Endothelial cell of umbilical vein (primary cell): ENCODE measurements around the gene TTC27. TPM values are rescaled to one million over a fixed set of nuclear protein-coding genes. Genes with fewer than 3 reads are reported as not detected.
"Not testable (repeated sequence)": the region's sequence is repeated elsewhere in the genome, so short reads cannot be mapped to it uniquely, and the experiment has no call there.

ENCODE experiments used
- BruUV-seq: library from RNA; stranded (reverse); fragments of 400-500 nt; replicated peaks from 2 replicates; lab custom pipeline; 2021; lab: Mats Ljungman, UMichigan
- CTCF ChIA-PET: fragments of 300-600, 350-600 bp; sonication (Branson Sonifier 250); formaldehyde crosslinking; loops from one replicate; lab custom pipeline; 2021; ENCODE audit warnings: antibody characterized with exemption, inconsistent platforms; lab: Charles Lee
- POLR2A ChIA-PET: fragments of 300-600, 350-600 bp; sonication (Branson Sonifier 250); formaldehyde crosslinking; loops from one replicate; lab custom pipeline; 2021; ENCODE audit warnings: antibody characterized with exemption, inconsistent platforms; lab: Charles Lee
- DNase-seq: peaks from one replicate; pipeline ENCODE4 v3.0.0-alpha.2; 2011; ENCODE audit warnings: low read depth, low spot score
- FAIRE-seq: peaks from 2 replicates; lab custom pipeline; 2011; peaks lifted over from hg19 to GRCh38; lab: Jason Lieb, UNC
- H2AFZ ChIP-seq: 2 replicates; pipeline ENCODE4 v1.6.0; 2012; ENCODE audit warnings: low read depth, low read length, control low read depth, inconsistent platforms
- H3K27ac ChIP-seq: 2 replicates; pipeline ENCODE4 v1.5.1; 2011; ENCODE audit warnings: low read depth, mild to moderate bottlenecking, control low read depth, low read length, moderate library complexity; ENCODE audit not compliant: insufficient read depth
- H3K27me3 ChIP-seq, 2 experiments: 2 replicates each; pipeline versions ENCODE4 v1.6.0 to v1.6.1; 2011; ENCODE audit warnings: low read length in 2 of 2, mixed read lengths in 1 of 2; ENCODE audit not compliant: control insufficient read depth in 2 of 2, insufficient read depth in 2 of 2
- H3K36me3 ChIP-seq, 2 experiments: 2 replicates in 1 of 2; 3 replicates in 1 of 2; pipeline ENCODE4 v1.5.1; 2011; ENCODE audit warnings: low read length in 2 of 2, mild to moderate bottlenecking in 1 of 2, moderate library complexity in 1 of 2; ENCODE audit not compliant: control insufficient read depth in 2 of 2, insufficient read depth in 2 of 2; ENCODE audit errors: extremely low read depth in 1 of 2
- H3K4me1 ChIP-seq: 3 replicates; pipeline ENCODE4 v1.5.1; 2011; ENCODE audit warnings: mild to moderate bottlenecking, low read length; ENCODE audit not compliant: control insufficient read depth, insufficient read depth; ENCODE audit errors: extremely low read depth
- H3K4me2 ChIP-seq: 2 replicates; pipeline ENCODE4 v1.6.1; 2011; ENCODE audit warnings: low read length, control low read depth, mixed read lengths; ENCODE audit not compliant: insufficient read depth
- H3K4me3 ChIP-seq, 3 experiments: fragments of 200-600 bp in 1 of 3; sonication (generic), shearing (Covaris generic) in 1 of 3; replicated peaks in 1 of 3; 2 replicates each; pipeline ENCODE4 v1.5.1; 2011 to 2016; ENCODE audit warnings: control low read depth in 3 of 3, low read length in 3 of 3, mild to moderate bottlenecking in 2 of 3, inconsistent platforms in 1 of 3, low read depth in 1 of 3, moderate library complexity in 1 of 3; ENCODE audit not compliant: insufficient read depth in 1 of 3
- H3K79me2 ChIP-seq: 2 replicates; pipeline ENCODE4 v1.6.0; 2012; ENCODE audit warnings: low read length, inconsistent platforms; ENCODE audit not compliant: control insufficient read depth, insufficient read depth
- H3K9ac ChIP-seq: replicated peaks from 2 replicates; pipeline ENCODE3; 2011; ENCODE audit warnings: low read length, control low read depth; ENCODE audit not compliant: insufficient read depth; ENCODE audit errors: extremely low read depth
- H3K9me1 ChIP-seq: replicated peaks from 3 replicates; pipeline ENCODE4 v1.6.0; 2011; ENCODE audit warnings: mild to moderate bottlenecking, low read length; ENCODE audit not compliant: control insufficient read depth, insufficient read depth; ENCODE audit errors: extremely low read depth
- H3K9me3 ChIP-seq: replicated peaks from 2 replicates; pipeline ENCODE4 v1.5.1; 2012; ENCODE audit warnings: low read length, inconsistent platforms; ENCODE audit not compliant: control insufficient read depth, insufficient read depth
- H4K20me1 ChIP-seq: replicated peaks from 2 replicates; pipeline ENCODE3; 2011; ENCODE audit warnings: mild to moderate bottlenecking, low read length; ENCODE audit not compliant: control insufficient read depth, insufficient read depth; ENCODE audit errors: extremely low read depth
- EZH2 ChIP-seq: IDR thresholded peaks from 2 replicates; pipeline ENCODE4 v1.6.1; 2012; ENCODE audit warnings: borderline replicate concordance, low read depth, mild to moderate bottlenecking, moderate library complexity, low read length, inconsistent platforms; ENCODE audit not compliant: severe bottlenecking
- FOS ChIP-seq: IDR thresholded peaks from 2 replicates; pipeline ENCODE4 v1.6.1; 2011; ENCODE audit warnings: mild to moderate bottlenecking, low read length, moderate library complexity, borderline replicate concordance; ENCODE audit not compliant: insufficient read depth
- GATA2 ChIP-seq: IDR thresholded peaks from 2 replicates; pipeline ENCODE4 v1.7.0; 2011; ENCODE audit warnings: low read depth, mild to moderate bottlenecking, moderate library complexity, mixed read lengths, low read length; ENCODE audit not compliant: insufficient read length, insufficient read depth
- JUN ChIP-seq: IDR thresholded peaks from 2 replicates; pipeline ENCODE4 v1.6.1; 2011; ENCODE audit warnings: borderline replicate concordance, low read depth; ENCODE audit not compliant: insufficient read length, insufficient read depth
- MAX ChIP-seq: IDR thresholded peaks from 2 replicates; pipeline ENCODE4 v1.6.1; 2011; ENCODE audit not compliant: insufficient read depth, insufficient read length
- MYC ChIP-seq: IDR thresholded peaks from one replicate; pipeline ENCODE4 v1.6.1; 2011; ENCODE audit warnings: mild to moderate bottlenecking, low read depth, low read length
- POLR2A ChIP-seq: IDR thresholded peaks from 2 replicates; pipeline ENCODE4 v1.6.1; 2012; ENCODE audit warnings: low read depth, mild to moderate bottlenecking, control low read depth, low read length
- POLR2AphosphoS5 ChIP-seq: IDR thresholded peaks from 2 replicates; pipeline ENCODE4 v1.6.1; 2012; ENCODE audit warnings: low read depth, mild to moderate bottlenecking, control low read depth, low read length, moderate library complexity; ENCODE audit not compliant: insufficient read depth
- dilution Hi-C: fragments of 300-500 bp; cut with MboI; formaldehyde crosslinking; loops from one replicate; pipeline ENCODE4 v1.15.0; 2019; ENCODE audit warnings: low sequenced_read_pairs; ENCODE audit not compliant: extremely low pct_ligation_motif_present
- intact Hi-C: fragments of 100-400 bp; cut with micrococcal nuclease; formaldehyde crosslinking; loops from one replicate; pipeline ENCODE4 v1.10.0; 2022
- polyA plus RNA-seq, 4 experiments: library from polyadenylated mRNA; depleted of rRNA in 3 of 4; stranded (reverse) in 3 of 4; unstranded in 1 of 4; fragments of >200 nt; gene quantifications; 2 replicates each; pipeline versions ENCODE4 v1.2.1 to v1.2.3, GENCODE V29; 2011 to 2012; ENCODE audit warnings: missing spikeins in 1 of 4
- total RNA-seq: library from RNA; stranded (reverse); gene quantifications from 2 replicates; pipeline ENCODE4 v1.2.3, GENCODE V29; 2021
- TF ChIP-seq, protein P1 (sequence below), 2 donors: IDR thresholded peaks; 1 replicate in 1 of 2; 2 replicates in 1 of 2; pipeline ENCODE4 v1.5.1; 2011; ENCODE audit warnings: low read length in 2 of 2, mild to moderate bottlenecking in 2 of 2, moderate library complexity in 2 of 2, control low read depth in 1 of 2, inconsistent platforms in 1 of 2, low read depth in 1 of 2; ENCODE audit not compliant: insufficient read depth in 1 of 2; ENCODE audit errors: extremely low read depth in 1 of 2

Gene TTC27
- total and polyA plus RNA-seq, 2 donors (not counting 3 experiments of a cell fraction or from before 2014, with no cell fraction given), result 16.3 to 20.1 TPM

- DNase-seq (no peak), FAIRE-seq (peak; percentile 35)
- Histone ChIP-seq H3K27me3 (no peaks in the 10 kb centered on the region), H3K79me2 (no peaks in the 10 kb centered on the region), H3K36me3 (no peaks in the 10 kb centered on the region), H4K20me1 (no peaks in the 10 kb centered on the region), H3K9me1 (no peaks in the 10 kb centered on the region), H3K4me1 (no peaks in the 10 kb centered on the region), H3K9me3 (no peaks in the 10 kb centered on the region), H3K4me3 (no peak overlapping the region), H3K9ac (no peak overlapping the region), H3K27ac (no peak overlapping the region), H3K4me2 (no peak overlapping the region), H2AFZ (no peak overlapping the region)
- no TSS peak for BruUV-seq
- ChIA-PET POLR2A (no interaction called here), CTCF (interaction anchor here (0.9 to 1.2 kb wide), 2 partner anchors 13 to 16 kb away, joined by 3 read pairs; no protein-coding TSS in a partner anchor)
- dilution Hi-C loops, result no loop called here
- TF ChIP-seq MAX, result no peak
- TF ChIP-seq, protein P1, sequence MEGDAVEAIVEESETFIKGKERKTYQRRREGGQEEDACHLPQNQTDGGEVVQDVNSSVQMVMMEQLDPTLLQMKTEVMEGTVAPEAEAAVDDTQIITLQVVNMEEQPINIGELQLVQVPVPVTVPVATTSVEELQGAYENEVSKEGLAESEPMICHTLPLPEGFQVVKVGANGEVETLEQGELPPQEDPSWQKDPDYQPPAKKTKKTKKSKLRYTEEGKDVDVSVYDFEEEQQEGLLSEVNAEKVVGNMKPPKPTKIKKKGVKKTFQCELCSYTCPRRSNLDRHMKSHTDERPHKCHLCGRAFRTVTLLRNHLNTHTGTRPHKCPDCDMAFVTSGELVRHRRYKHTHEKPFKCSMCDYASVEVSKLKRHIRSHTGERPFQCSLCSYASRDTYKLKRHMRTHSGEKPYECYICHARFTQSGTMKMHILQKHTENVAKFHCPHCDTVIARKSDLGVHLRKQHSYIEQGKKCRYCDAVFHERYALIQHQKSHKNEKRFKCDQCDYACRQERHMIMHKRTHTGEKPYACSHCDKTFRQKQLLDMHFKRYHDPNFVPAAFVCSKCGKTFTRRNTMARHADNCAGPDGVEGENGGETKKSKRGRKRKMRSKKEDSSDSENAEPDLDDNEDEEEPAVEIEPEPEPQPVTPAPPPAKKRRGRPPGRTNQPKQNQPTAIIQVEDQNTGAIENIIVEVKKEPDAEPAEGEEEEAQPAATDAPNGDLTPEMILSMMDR (IDR thresholded peaks at IDR 0.05; ENCODE audit: extremely low read depth in 1 of 2, insufficient read depth in 1 of 2, low read depth in 1 of 2, low read length in 2 of 2), result no peak
- no peak for TF ChIP-seq GATA2
- no peak for TF ChIP-seq POLR2A
- no peak for TF ChIP-seq MYC
- no peak for TF ChIP-seq EZH2
- TF ChIP-seq POLR2AphosphoS5, result no peak
- no peak for TF ChIP-seq JUN
- no peak for TF ChIP-seq FOS
- intact Hi-C loops, result no loop called here
Observed at GRCh38 chr2:32727157-32727556, 99.3 kb downstream of the TTC27 start.

- H3K9ac ChIP-seq, DNase-seq, FAIRE-seq, H3K9me1 ChIP-seq, H3K9me3 ChIP-seq, H3K4me1 ChIP-seq, intact Hi-C loops, H3K4me2 ChIP-seq, H3K27ac ChIP-seq, H4K20me1 ChIP-seq, POLR2A ChIA-PET, BruUV-seq, H3K79me2 ChIP-seq, dilution Hi-C loops, H3K4me3 ChIP-seq, H3K36me3 ChIP-seq, H3K27me3 ChIP-seq, CTCF ChIA-PET, H2AFZ ChIP-seq: not testable (repeated sequence)
Observed at GRCh38 chr2:32730958-32731357, 103.1 kb downstream of the TTC27 start.
